ENCODE data around the gene SPAG9.

GRCh38 chr17:51133365-51133764 is 12.7 kb upstream of the SPAG9 start:
- no peak for TF ChIP-seq CTCF (IDR thresholded peaks at IDR 0.05)
- no peak for TF ChIP-seq POLR2A (IDR thresholded peaks at IDR 0.05)
